GM23248 (cell line): ENCODE measurements around the gene RAE1. TPM values are rescaled to one million over a fixed set of nuclear protein-coding genes. Genes with fewer than 3 reads are reported as not detected.
A peak's percentile ranks its signal among the peaks of the same experiment; 100 is the strongest.

ENCODE experiments used
- DNase-seq: peaks from one replicate; pipeline ENCODE4 v3.0.0-alpha.2; 2015
- H2AFZ ChIP-seq: fragments of 200-600 bp; sonication (generic); 2 replicates; pipeline ENCODE4 v1.6.1; 2016; ENCODE audit warnings: antibody characterized with exemption
- H3F3A ChIP-seq: fragments of 200-600 bp; sonication (generic); 2 replicates; pipeline ENCODE4 v1.6.1; 2016; ENCODE audit warnings: mild to moderate bottlenecking, antibody characterized with exemption, mixed run types; ENCODE audit not compliant: insufficient read depth
- H3K27ac ChIP-seq: fragments of 200-600 bp; sonication (generic); 2 replicates; pipeline ENCODE4 v1.5.1; 2016; ENCODE audit warnings: mild to moderate bottlenecking
- H3K27me3 ChIP-seq: fragments of 200-600 bp; sonication (generic); replicated peaks from 2 replicates; pipeline ENCODE4 v1.6.1; 2016; ENCODE audit warnings: mild to moderate bottlenecking; ENCODE audit not compliant: insufficient read depth
- H3K36me3 ChIP-seq: fragments of 200-600 bp; sonication (generic); 2 replicates; pipeline ENCODE4 v1.6.1; 2016; ENCODE audit warnings: low read depth, mild to moderate bottlenecking
- H3K4me1 ChIP-seq: fragments of 200-600 bp; sonication (generic); 2 replicates; pipeline ENCODE4 v1.6.1; 2016; ENCODE audit warnings: mild to moderate bottlenecking; ENCODE audit not compliant: insufficient read depth
- H3K4me2 ChIP-seq: fragments of 200-600 bp; sonication (generic); one replicate; pipeline ENCODE4 v1.6.1; 2016; ENCODE audit warnings: mild to moderate bottlenecking; ENCODE audit not compliant: unreplicated experiment
- H3K4me3 ChIP-seq: fragments of 200-600 bp; sonication (generic); 2 replicates; pipeline ENCODE4 v1.5.1; 2016; ENCODE audit warnings: mild to moderate bottlenecking
- H3K79me2 ChIP-seq: fragments of 200-600 bp; sonication (generic); 2 replicates; pipeline ENCODE4 v1.6.1; 2016; ENCODE audit warnings: mild to moderate bottlenecking; ENCODE audit not compliant: insufficient read depth
- H3K9ac ChIP-seq: fragments of 200-600 bp; sonication (generic); 2 replicates; pipeline ENCODE4 v1.6.1; 2016; ENCODE audit warnings: mild to moderate bottlenecking
- H3K9me2 ChIP-seq: fragments of 200-600 bp; sonication (generic); 2 replicates; pipeline ENCODE4 v1.6.1; 2016; ENCODE audit warnings: mixed run types, mild to moderate bottlenecking, moderate library complexity; ENCODE audit not compliant: insufficient read depth
- H3K9me3 ChIP-seq: fragments of 200-600 bp; sonication (generic); one replicate; pipeline ENCODE4 v1.6.1; 2017; ENCODE audit warnings: low read depth
- H4K20me1 ChIP-seq: fragments of 200-600 bp; sonication (generic); 2 replicates; pipeline ENCODE4 v1.6.0; 2016; ENCODE audit not compliant: insufficient read depth
- EZH2 ChIP-seq: fragments of 200-600 bp; sonication (generic); IDR thresholded peaks from 2 replicates; pipeline ENCODE4 v1.6.1; 2018; ENCODE audit warnings: antibody characterized with exemption, mild to moderate bottlenecking; ENCODE audit not compliant: insufficient read depth, poor library complexity, severe bottlenecking
- EZH2phosphoT487 ChIP-seq: fragments of 200-600 bp; sonication (generic); IDR thresholded peaks from 2 replicates; pipeline ENCODE4 v1.6.1; 2018; ENCODE audit warnings: antibody characterized with exemption, moderate library complexity, mild to moderate bottlenecking, low read depth; ENCODE audit not compliant: insufficient read depth
- whole genome bisulfite sequencing, 2 experiments: methylation state at CpG; one replicate each; pipeline ENCODE4 v1.1.6; 2015 to 2017; ENCODE audit warnings: low lambda C conversion rate in 2 of 2, low coverage in 1 of 2; ENCODE audit errors: missing lambda C conversion rate in 2 of 2; 5-methylcytosine and 5-hydroxymethylcytosine counted together
- in situ Hi-C: fragments of 300-500 bp; cut with MboI; formaldehyde crosslinking; loops from 2 replicates; pipeline ENCODE4 v1.15.0; 2020
- polyA plus RNA-seq: library from polyadenylated mRNA; unstranded; fragments of >200 nt; fragmentation: Nextera tagmentation; extraction: Ambion mirVana; gene quantifications from 2 replicates; pipeline ENCODE4 v1.2.1, GENCODE V29; 2016
- total RNA-seq: library from RNA; depleted of rRNA; stranded (reverse); fragments of >200 nt; shearing (Covaris generic); gene quantifications from 2 replicates; pipeline ENCODE4 v1.2.3, GENCODE V29; 2014

Gene RAE1
- total and polyA plus RNA-seq, 2 experiments from 2014 or later = 34.7 to 54.8 TPM

- Histone ChIP-seq H3K4me2 (peak overlapping the region; percentile 70), H3K27me3 (no peaks in the 10 kb centered on the region), H2AFZ (peak overlapping the region; percentile 90), H3K27ac (no peak overlapping the region), H3K9me2 (no peaks in the 10 kb centered on the region), H3K4me3 (peak overlapping the region; percentile 58), H3K9ac (peak overlapping the region; percentile 62), H3K4me1 (no peaks in the 10 kb centered on the region), H3F3A (no peaks in the 10 kb centered on the region), H3K36me3 (no peaks in the 10 kb centered on the region), H4K20me1 (no peaks in the 10 kb centered on the region), H3K79me2 (0 out of 2 replicates have a peak, but pooled peaks cover 3% of the 10 kb centered on the region), H3K9me3 (no peaks in the 10 kb centered on the region)
- WGBS, 2 experiments = 80 to 86% methylated on average over 24 to 52 of the region's 52 CpGs
- DNase-seq = no peak
- in situ Hi-C loops = loop anchor here (10.0 kb wide), 2 partner anchors 85 to 815 kb away; no protein-coding TSS in a partner anchor
- no peak for TF ChIP-seq EZH2phosphoT487
- no peak for TF ChIP-seq EZH2
These were observed 38.9 kb downstream of the RAE1 start for GRCh38 chr20:57389695-57390603.

- DNase-seq = peak; percentile 87
- TF ChIP-seq EZH2 (no peak), EZH2phosphoT487 (no peak)
- H3K36me3 ChIP-seq = no peaks in the 10 kb centered on the region
- no peaks in the 10 kb centered on the region for H3K9me3 ChIP-seq
- H3K79me2 ChIP-seq = 0 out of 2 replicates have a peak, but pooled peaks cover 3% of the 10 kb centered on the region
- no peaks in the 10 kb centered on the region for H4K20me1 ChIP-seq
- no peaks in the 10 kb centered on the region for H3K27me3 ChIP-seq
- peak within 1 kb of the TSS; percentile 69 for H3K4me2 ChIP-seq
- H3K4me1 ChIP-seq = peaks cover 7% of the 10 kb centered on the region; the same call in 1 of the 2 replicates
- no peak within 1 kb of the TSS for H3K27ac ChIP-seq
- in situ Hi-C loops = no loop called here
- peak within 1 kb of the TSS; percentile 89 for H2AFZ ChIP-seq
- H3K9me2 ChIP-seq = no peaks in the 10 kb centered on the region
- H3K4me3 ChIP-seq = peak within 1 kb of the TSS; percentile 70
- H3F3A ChIP-seq = no peaks in the 10 kb centered on the region
- H3K9ac ChIP-seq = peak within 1 kb of the TSS; percentile 41; the same call in 1 of the 2 replicates
- WGBS, 2 experiments = 50 to 62% methylated on average over 42 to 56 of the region's 78 CpGs
These were observed 39.8 kb downstream of the RAE1 start, which contains the start of gene RBM38 for GRCh38 chr20:57390604-57391438. Gene RBM38, plus strand, starts transcription at chr20:57391396. Its CDS starts 186 bp downstream, at chr20:57391582.

- H3K4me1 ChIP-seq = peaks cover 11% of the 10 kb centered on the region; the same call in 1 of the 2 replicates
- no peaks in the 10 kb centered on the region for H3K9me3 ChIP-seq
- peak overlapping the region; percentile 75; the same call in 1 of the 2 replicates for H2AFZ ChIP-seq
- H3F3A ChIP-seq = no peaks in the 10 kb centered on the region
- no peaks in the 10 kb centered on the region for H3K9me2 ChIP-seq
- no peaks in the 10 kb centered on the region for H4K20me1 ChIP-seq
- in situ Hi-C loops = no loop called here
- peak; percentile 58 for DNase-seq
- no peaks in the 10 kb centered on the region for H3K27me3 ChIP-seq
- 0 out of 2 replicates have a peak overlapping the region, but pooled peaks have one; percentile 29 for H3K9ac ChIP-seq
- 5 to 7% methylated on average over 29 to 49 of the region's 98 CpGs for WGBS, 2 experiments
- H3K79me2 ChIP-seq = 0 out of 2 replicates have a peak, but pooled peaks cover 3% of the 10 kb centered on the region
- peak overlapping the region; percentile 57 for H3K4me2 ChIP-seq
- H3K36me3 ChIP-seq = no peaks in the 10 kb centered on the region
- peak overlapping the region; percentile 70 for H3K4me3 ChIP-seq
- H3K27ac ChIP-seq = no peak overlapping the region
- TF ChIP-seq EZH2phosphoT487 (no peak), EZH2 (no peak)
These were observed 40.6 kb downstream of the RAE1 start for GRCh38 chr20:57391439-57392301.
